ENCODE data around the gene FHOD1.
A peak's percentile ranks its signal among the peaks of the same experiment; 100 is the strongest.

The FHOD1 gene

DNA sequence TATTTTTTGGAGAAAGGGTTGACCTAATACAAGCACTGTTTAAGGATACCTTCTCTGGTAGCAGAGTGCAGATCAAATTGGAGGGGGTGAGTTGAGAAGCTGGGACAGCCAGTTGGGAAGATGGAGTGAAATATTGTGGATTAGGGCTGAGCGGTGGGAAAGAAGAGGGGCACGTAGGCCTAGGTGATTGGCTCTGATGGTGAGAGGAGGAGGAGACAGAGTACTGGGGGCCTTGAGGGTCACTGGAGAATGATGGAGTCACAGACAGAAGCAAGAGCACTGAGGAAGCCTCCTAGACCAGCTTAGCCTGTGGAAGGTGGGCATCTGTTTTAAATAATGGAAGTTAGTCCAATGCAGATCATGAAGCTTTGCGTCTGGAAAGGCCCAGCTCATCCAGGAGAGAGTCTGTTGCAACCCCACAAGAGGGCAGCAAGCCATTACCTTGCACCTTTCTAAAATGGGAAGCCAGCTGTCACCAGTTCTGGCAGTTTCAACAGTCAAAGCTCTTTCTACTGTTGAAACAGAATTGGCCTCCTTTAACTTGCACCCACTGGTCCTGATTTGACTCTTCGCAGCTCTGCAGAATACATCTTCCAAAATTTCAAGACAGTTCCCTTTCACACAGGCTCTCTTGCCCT, 13.3 kb upstream of the FHOD1 start:
- H3K27ac ChIP-seq (replicated peaks; ENCODE audit: low read length) = no peak overlapping the region
- H3K9ac ChIP-seq (ENCODE audit: low read depth, low read length, poor library complexity) = no peak overlapping the region
- H3K14ac ChIP-seq (ENCODE audit: low read length) = no peak overlapping the region
- H2AK5ac ChIP-seq (ENCODE audit: low read depth, low read length) = no peak overlapping the region
- H3K4me2 ChIP-seq (ENCODE audit: insufficient read depth, low read length, poor library complexity, severe bottlenecking) = no peak overlapping the region
- H2BK5ac ChIP-seq (ENCODE audit: low read length) = no peak overlapping the region
- no peak for DNase-seq (ENCODE audit: low spot score)
- no peak overlapping the region for H2BK12ac ChIP-seq (ENCODE audit: low read length)
- no CpG with 5 or more reads among the region's 4 CpGs for WGBS, 2 donors (ENCODE audit: extremely low coverage in 2 of 2, insufficient read length in 2 of 2, insufficient replicate concordance in 1 of 2)
- no peak overlapping the region for H3K23ac ChIP-seq (ENCODE audit: low read depth, low read length, poor library complexity)
- no peak overlapping the region for H2BK15ac ChIP-seq (ENCODE audit: low read length)
- no peaks in the 10 kb centered on the region for H3K27me3 ChIP-seq (ENCODE audit: control insufficient read depth in 3 of 3, insufficient read depth in 3 of 3, low read depth in 1 of 3, low read length in 3 of 3)
- H2BK120ac ChIP-seq (ENCODE audit: low read depth, low read length) = no peak overlapping the region
- no peaks in the 10 kb centered on the region for H3K4me1 ChIP-seq (ENCODE audit: control insufficient read depth in 2 of 2, insufficient read depth in 1 of 2, low read depth in 1 of 2, low read length in 2 of 2)
- no peak overlapping the region for H3K18ac ChIP-seq (ENCODE audit: low read length)
- peak overlapping the region; percentile 75 for H2AFZ ChIP-seq (ENCODE audit: low read length)
- no peak overlapping the region for H4K8ac ChIP-seq (ENCODE audit: low read depth, low read length)
- H3K4ac ChIP-seq (ENCODE audit: low read length) = no peak overlapping the region
- H3K4me3 ChIP-seq (ENCODE audit: low read length in 2 of 2) = no peak overlapping the region
- no peaks in the 10 kb centered on the region for H3K36me3 ChIP-seq (replicated peaks in 1 of 2; ENCODE audit: control insufficient read depth in 2 of 2, insufficient read depth in 2 of 2, low read length in 2 of 2)
- H3K9me3 ChIP-seq (replicated peaks in 1 of 2; ENCODE audit: control insufficient read depth in 2 of 2, insufficient read depth in 1 of 2, low read depth in 1 of 2, low read length in 2 of 2) = no peaks in the 10 kb centered on the region
- H4K91ac ChIP-seq (ENCODE audit: low read depth, low read length, poor library complexity) = no peak overlapping the region
- H3K79me1 ChIP-seq (ENCODE audit: low read depth, low read length) = peaks cover 2% of the 10 kb centered on the region

DNA sequence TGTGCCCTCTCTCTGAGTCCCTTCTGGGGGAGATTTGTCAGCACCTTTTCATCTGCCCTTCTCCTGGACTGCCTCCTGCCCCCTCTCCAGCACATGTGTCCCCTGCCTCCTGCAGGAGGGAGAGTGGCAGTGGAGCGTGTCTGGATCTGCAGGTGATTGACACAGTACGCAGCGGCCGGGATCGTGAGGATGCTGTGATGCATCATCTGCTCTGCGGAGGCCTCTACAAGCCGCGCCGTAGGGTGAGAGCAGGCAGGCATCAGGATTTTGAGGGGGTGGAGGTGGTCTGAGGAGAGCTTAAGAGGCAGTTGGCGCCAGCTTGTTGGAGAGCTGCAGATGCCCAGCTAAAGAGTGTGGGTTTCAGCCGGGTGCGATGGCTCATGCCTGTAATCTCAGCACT, 12.4 kb upstream of the FHOD1 start:
- Histone ChIP-seq H3K4me1 (ENCODE audit: control insufficient read depth in 2 of 2, insufficient read depth in 1 of 2, low read depth in 1 of 2, low read length in 2 of 2) (no peaks in the 10 kb centered on the region), H2AFZ (ENCODE audit: low read length) (no peak overlapping the region), H4K8ac (ENCODE audit: low read depth, low read length) (no peak overlapping the region), H3K27ac (replicated peaks; ENCODE audit: low read length) (no peak overlapping the region), H3K23ac (ENCODE audit: low read depth, low read length, poor library complexity) (no peak overlapping the region), H3K4me3 (ENCODE audit: low read length in 2 of 2) (peak overlapping the region in 1 of 2 donors; percentile 43), H4K91ac (ENCODE audit: low read depth, low read length, poor library complexity) (no peak overlapping the region), H3K27me3 (ENCODE audit: control insufficient read depth in 3 of 3, insufficient read depth in 3 of 3, low read depth in 1 of 3, low read length in 3 of 3) (no peaks in the 10 kb centered on the region), H2BK15ac (ENCODE audit: low read length) (no peak overlapping the region), H3K36me3 (replicated peaks in 1 of 2; ENCODE audit: control insufficient read depth in 2 of 2, insufficient read depth in 2 of 2, low read length in 2 of 2) (no peaks in the 10 kb centered on the region), H3K79me1 (ENCODE audit: low read depth, low read length) (peaks cover 2% of the 10 kb centered on the region), H2AK5ac (ENCODE audit: low read depth, low read length) (no peak overlapping the region), H2BK12ac (ENCODE audit: low read length) (no peak overlapping the region), H3K9me3 (replicated peaks in 1 of 2; ENCODE audit: control insufficient read depth in 2 of 2, insufficient read depth in 1 of 2, low read depth in 1 of 2, low read length in 2 of 2) (no peaks in the 10 kb centered on the region), H3K4ac (ENCODE audit: low read length) (no peak overlapping the region), H3K9ac (ENCODE audit: low read depth, low read length, poor library complexity) (peak overlapping the region; percentile 72), H2BK5ac (ENCODE audit: low read length) (no peak overlapping the region), H2BK120ac (ENCODE audit: low read depth, low read length) (no peak overlapping the region), H3K4me2 (ENCODE audit: insufficient read depth, low read length, poor library complexity, severe bottlenecking) (no peak overlapping the region), H3K14ac (ENCODE audit: low read length) (no peak overlapping the region), H3K18ac (ENCODE audit: low read length) (no peak overlapping the region)
- no CpG with 5 or more reads among the region's 12 CpGs for WGBS, 2 donors (ENCODE audit: extremely low coverage in 2 of 2, insufficient read length in 2 of 2, insufficient replicate concordance in 1 of 2)
- DNase-seq (ENCODE audit: low spot score) = no peak

GRCh38 chr16:67258161-67258835, 11.0 kb upstream of the FHOD1 start:
- Histone ChIP-seq H3K9me3 (replicated peaks in 1 of 2; ENCODE audit: control insufficient read depth in 2 of 2, insufficient read depth in 1 of 2, low read depth in 1 of 2, low read length in 2 of 2) (no peaks in the 10 kb centered on the region), H3K27ac (replicated peaks; ENCODE audit: low read length) (no peak overlapping the region), H3K4ac (ENCODE audit: low read length) (no peak overlapping the region), H3K9ac (ENCODE audit: low read depth, low read length, poor library complexity) (no peak overlapping the region), H2AFZ (ENCODE audit: low read length) (no peak overlapping the region), H2BK120ac (ENCODE audit: low read depth, low read length) (no peak overlapping the region), H3K4me1 (ENCODE audit: control insufficient read depth in 2 of 2, insufficient read depth in 1 of 2, low read depth in 1 of 2, low read length in 2 of 2) (no peaks in the 10 kb centered on the region), H3K14ac (ENCODE audit: low read length) (peak overlapping the region; percentile 63), H3K23ac (ENCODE audit: low read depth, low read length, poor library complexity) (peak overlapping the region; percentile 3), H3K4me3 (ENCODE audit: low read length in 2 of 2) (no peak overlapping the region), H3K36me3 (replicated peaks in 1 of 2; ENCODE audit: control insufficient read depth in 2 of 2, insufficient read depth in 2 of 2, low read length in 2 of 2) (no peaks in the 10 kb centered on the region), H4K8ac (ENCODE audit: low read depth, low read length) (no peak overlapping the region), H3K18ac (ENCODE audit: low read length) (no peak overlapping the region), H2BK12ac (ENCODE audit: low read length) (no peak overlapping the region), H3K27me3 (ENCODE audit: control insufficient read depth in 3 of 3, insufficient read depth in 3 of 3, low read depth in 1 of 3, low read length in 3 of 3) (no peaks in the 10 kb centered on the region), H4K91ac (ENCODE audit: low read depth, low read length, poor library complexity) (no peak overlapping the region), H3K79me1 (ENCODE audit: low read depth, low read length) (peaks cover 2% of the 10 kb centered on the region), H2BK15ac (ENCODE audit: low read length) (no peak overlapping the region), H2AK5ac (ENCODE audit: low read depth, low read length) (no peak overlapping the region), H2BK5ac (ENCODE audit: low read length) (no peak overlapping the region), H3K4me2 (ENCODE audit: insufficient read depth, low read length, poor library complexity, severe bottlenecking) (no peak overlapping the region)
- WGBS, 2 donors (ENCODE audit: extremely low coverage in 2 of 2, insufficient read length in 2 of 2, insufficient replicate concordance in 1 of 2) = no CpG with 5 or more reads among the region's 11 CpGs
- DNase-seq (ENCODE audit: low spot score) = no peak

DNA sequence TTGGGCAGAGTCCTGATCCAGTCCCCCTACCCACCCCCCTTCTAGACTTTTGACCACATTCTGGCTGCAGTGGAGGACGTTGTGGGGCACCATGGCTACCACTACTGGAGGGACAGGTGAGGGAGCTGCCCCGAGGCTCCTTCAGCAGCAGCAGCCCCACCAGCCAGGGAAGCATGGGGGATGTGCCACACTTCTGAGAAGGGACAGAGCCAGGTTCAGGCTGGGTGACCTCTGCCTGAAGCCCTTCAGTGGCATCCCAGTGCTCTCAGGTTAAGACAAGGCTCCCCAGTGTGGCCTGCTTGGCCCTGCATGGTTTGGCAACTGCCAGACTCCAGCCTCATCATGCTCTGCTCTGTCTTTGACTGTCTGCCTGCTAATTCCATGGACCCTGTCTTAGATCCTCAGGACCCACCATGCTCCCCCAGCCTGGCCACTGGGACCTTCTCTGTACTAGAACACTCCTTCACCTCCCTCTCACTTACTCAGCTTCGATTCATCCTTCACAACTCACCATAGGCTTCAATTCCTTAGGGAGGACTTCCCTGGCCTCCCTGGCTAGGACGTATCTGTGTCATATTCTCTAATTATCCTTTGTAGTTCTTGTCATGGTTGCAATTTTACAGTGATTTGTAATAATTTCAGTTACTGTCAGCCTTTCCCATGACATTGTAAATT, 10.3 kb upstream of the FHOD1 start:
- Histone ChIP-seq H2AK5ac (ENCODE audit: low read depth, low read length) (no peak overlapping the region), H2BK15ac (ENCODE audit: low read length) (no peak overlapping the region), H3K9me3 (replicated peaks in 1 of 2; ENCODE audit: control insufficient read depth in 2 of 2, insufficient read depth in 1 of 2, low read depth in 1 of 2, low read length in 2 of 2) (no peaks in the 10 kb centered on the region), H2BK12ac (ENCODE audit: low read length) (no peak overlapping the region), H3K27me3 (ENCODE audit: control insufficient read depth in 3 of 3, insufficient read depth in 3 of 3, low read depth in 1 of 3, low read length in 3 of 3) (no peaks in the 10 kb centered on the region), H3K14ac (ENCODE audit: low read length) (no peak overlapping the region), H2AFZ (ENCODE audit: low read length) (no peak overlapping the region), H3K9ac (ENCODE audit: low read depth, low read length, poor library complexity) (no peak overlapping the region), H2BK120ac (ENCODE audit: low read depth, low read length) (no peak overlapping the region), H3K79me1 (ENCODE audit: low read depth, low read length) (peaks cover 2% of the 10 kb centered on the region), H4K91ac (ENCODE audit: low read depth, low read length, poor library complexity) (no peak overlapping the region), H3K23ac (ENCODE audit: low read depth, low read length, poor library complexity) (no peak overlapping the region), H3K4ac (ENCODE audit: low read length) (no peak overlapping the region), H3K4me1 (ENCODE audit: control insufficient read depth in 2 of 2, insufficient read depth in 1 of 2, low read depth in 1 of 2, low read length in 2 of 2) (no peaks in the 10 kb centered on the region), H4K8ac (ENCODE audit: low read depth, low read length) (no peak overlapping the region), H3K18ac (ENCODE audit: low read length) (no peak overlapping the region), H3K36me3 (replicated peaks in 1 of 2; ENCODE audit: control insufficient read depth in 2 of 2, insufficient read depth in 2 of 2, low read length in 2 of 2) (no peaks in the 10 kb centered on the region), H3K4me2 (ENCODE audit: insufficient read depth, low read length, poor library complexity, severe bottlenecking) (no peak overlapping the region), H3K27ac (replicated peaks; ENCODE audit: low read length) (no peak overlapping the region), H3K4me3 (ENCODE audit: low read length in 2 of 2) (no peak overlapping the region), H2BK5ac (ENCODE audit: low read length) (no peak overlapping the region)
- no CpG with 5 or more reads among the region's 4 CpGs for WGBS, 2 donors (ENCODE audit: extremely low coverage in 2 of 2, insufficient read length in 2 of 2, insufficient replicate concordance in 1 of 2)
- no peak for DNase-seq (ENCODE audit: low spot score)

Data from neuronal stem cell (in vitro differentiated cells).